HepG2 (cell line): Measurements from ENCODE around the gene SETD1B. TPM values are rescaled to one million over a fixed set of nuclear protein-coding genes. Genes with fewer than 3 reads are reported as not detected.

Experiments used
- BORCS8-MEF2B ChIP-seq: sonication (generic); formaldehyde crosslinking; IDR thresholded peaks from 2 replicates; pipeline ENCODE4 v1.8.0; 2022; ENCODE audit warnings: mild to moderate bottlenecking, missing genetic modification reagents
- GTF3A ChIP-seq: sonication (generic); formaldehyde crosslinking; conservative IDR thresholded peaks from 2 replicates; pipeline ENCODE4 v1.4.0; 2020; ENCODE audit warnings: mild to moderate bottlenecking, missing genetic modification reagents
- IRX3 ChIP-seq: sonication (generic); formaldehyde crosslinking; IDR thresholded peaks from 2 replicates; pipeline ENCODE4 v1.8.1; 2023; ENCODE audit warnings: mild to moderate bottlenecking, low read depth, missing genetic modification reagents, borderline replicate concordance
- NFYB ChIP-seq: sonication (generic); formaldehyde crosslinking; IDR thresholded peaks from 2 replicates; pipeline ENCODE4 v1.4.0; 2020; ENCODE audit warnings: missing genetic modification reagents
- SKIL ChIP-seq: sonication (generic); formaldehyde crosslinking; IDR thresholded peaks from 2 replicates; pipeline ENCODE4 v1.8.0; 2022; ENCODE audit warnings: missing genetic modification reagents, mild to moderate bottlenecking, moderate library complexity, borderline replicate concordance
- TRIM24 ChIP-seq: sonication (generic); formaldehyde crosslinking; IDR thresholded peaks from 2 replicates; pipeline ENCODE4 v1.8.0; 2022; ENCODE audit warnings: mild to moderate bottlenecking, missing genetic modification reagents
- ZHX2 ChIP-seq, 2 experiments: sonication (generic) in 1 of 2; formaldehyde crosslinking in 1 of 2; IDR thresholded peaks; 2 replicates each; pipeline versions ENCODE4 v1.6.1 to v1.9.0; 2014 to 2022; ENCODE audit warnings: antibody characterized with exemption in 1 of 2, borderline replicate concordance in 1 of 2, inconsistent platforms in 1 of 2, low read depth in 1 of 2, missing genetic modification reagents in 1 of 2
- ZMYM4 ChIP-seq: sonication (generic); formaldehyde crosslinking; IDR thresholded peaks from 2 replicates; pipeline ENCODE4 v1.8.1; 2023; ENCODE audit warnings: mild to moderate bottlenecking, missing genetic modification reagents
- ZNF335 ChIP-seq: sonication (generic); formaldehyde crosslinking; IDR thresholded peaks from 2 replicates; pipeline ENCODE4 v1.4.0; 2020; ENCODE audit warnings: missing genetic modification reagents
- ZNF614 ChIP-seq: IDR thresholded peaks from 2 replicates; pipeline ENCODE4 v1.6.1; 2018; ENCODE audit warnings: missing biosample characterization, missing genetic modification reagents, inconsistent platforms, borderline replicate concordance
- ZNF777 ChIP-seq: sonication (generic); formaldehyde crosslinking; IDR thresholded peaks from 2 replicates; pipeline ENCODE4 v1.4.0; 2020; ENCODE audit warnings: missing genetic modification reagents
- polyA plus RNA-seq, 8 experiments: library from polyadenylated mRNA; depleted of rRNA in 3 of 8; stranded (reverse) in 7 of 8; unstranded in 1 of 8; fragments of >200 nt; fragmentation: Illumina TruSeq in 4 of 8; extraction: Trizol in 4 of 8; gene quantifications; 2 replicates each; pipeline versions ENCODE4 v1.2.1 to v1.2.3, GENCODE V29; 2011 to 2016; ENCODE audit warnings: low read depth in 4 of 8, missing spikeins in 1 of 8, mixed read lengths in 1 of 8; ENCODE audit not compliant: insufficient read depth in 1 of 8
- total RNA-seq, 5 experiments: library from RNA; depleted of rRNA; stranded (reverse); fragments of >200 nt; fragmentation: Illumina TruSeq; extraction: Trizol; gene quantifications; 2 replicates each; pipeline ENCODE4 v1.2.3, GENCODE V29; 2016; ENCODE audit warnings: low read depth in 1 of 5
- TF ChIP-seq, protein P1 (sequence below): sonication (generic); formaldehyde crosslinking; IDR thresholded peaks from 2 replicates; pipeline ENCODE4 v1.5.1; 2020; ENCODE audit warnings: mild to moderate bottlenecking, missing genetic modification reagents, borderline replicate concordance

The SETD1B gene
- total and polyA plus RNA-seq, 2 of the 13 experiments (the other 11 are each of a cell fraction or from before 2014, with no cell fraction given): 1.1 to 1.4 TPM

DNA sequence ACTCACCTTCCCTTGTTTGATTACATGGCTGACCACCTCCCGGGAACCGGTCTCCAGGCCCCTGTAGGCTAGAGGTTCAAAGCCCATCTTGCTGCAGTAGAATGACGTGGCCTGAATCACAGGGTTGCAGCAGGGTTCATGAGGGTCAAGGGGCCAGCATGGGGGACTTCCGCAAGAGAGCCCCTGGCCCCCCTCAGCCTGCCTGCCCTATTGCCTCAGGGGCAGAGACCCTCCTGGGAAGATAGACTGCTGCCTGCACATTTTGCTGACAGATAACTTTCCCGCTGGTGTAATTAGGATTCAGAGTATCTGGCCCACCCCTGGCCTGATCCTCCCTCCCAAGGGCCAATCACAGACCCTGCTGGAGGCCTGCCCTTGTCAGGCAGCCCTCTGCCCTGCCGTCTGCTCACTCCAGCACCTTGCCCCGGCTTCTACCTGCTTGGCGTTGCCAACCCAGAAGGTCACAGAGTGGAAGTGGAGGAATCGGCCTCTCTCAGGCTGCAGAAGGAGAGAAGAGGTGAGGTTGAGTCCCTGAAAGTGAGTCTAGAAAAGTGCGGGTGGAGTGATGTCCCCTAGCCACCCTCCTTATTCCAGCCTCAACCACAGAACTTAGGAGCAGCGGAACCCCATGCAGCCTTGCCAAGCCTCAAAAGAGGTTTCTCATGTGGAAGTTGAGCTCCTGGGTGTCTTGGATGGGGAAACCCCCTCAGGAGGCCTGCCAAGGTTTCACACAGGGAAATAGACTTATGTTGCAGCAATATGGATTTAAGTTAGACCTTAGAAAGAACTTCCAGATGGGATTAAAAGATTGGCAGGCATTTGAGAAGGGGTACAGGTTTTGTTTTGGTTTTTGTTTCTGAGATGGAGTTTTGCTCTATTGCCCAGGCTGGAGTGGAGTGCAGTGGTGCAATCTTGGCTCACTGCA is 53.8 kb downstream of the SETD1B start (continued):
- peak; percentile 70; the same call in 1 of the 2 replicates for TF ChIP-seq ZNF335 (CRISPR knock-in tag)
- TF ChIP-seq GTF3A: peak; percentile 76; the same call in 1 of the 2 replicates
- TF ChIP-seq BORCS8-MEF2B: peak; percentile 61; the same call in 1 of the 2 replicates
- TF ChIP-seq ZMYM4 (CRISPR knock-in tag): peak; percentile 72
- peak; percentile 35; the same call in 1 of the 2 replicates for TF ChIP-seq NFYB
- 0 out of 2 replicates have a peak, but pooled peaks have one; percentile 32 for TF ChIP-seq ZHX2 (IDR thresholded peaks at IDR 0.05; ENCODE audit: low read depth)
- TF ChIP-seq ZHX2 (CRISPR knock-in tag; IDR thresholded peaks at IDR 0.05; ENCODE audit: borderline replicate concordance): no peak
- TF ChIP-seq ZNF614: peak; percentile 41; the same call in 1 of the 2 replicates
- no peak; the same call in 1 of the 2 replicates for TF ChIP-seq ZNF777 (CRISPR knock-in tag)
- peak; percentile 72; the same call in 1 of the 2 replicates for TF ChIP-seq SKIL (CRISPR knock-in tag)
- no peak for TF ChIP-seq IRX3
- TF ChIP-seq, protein P1, sequence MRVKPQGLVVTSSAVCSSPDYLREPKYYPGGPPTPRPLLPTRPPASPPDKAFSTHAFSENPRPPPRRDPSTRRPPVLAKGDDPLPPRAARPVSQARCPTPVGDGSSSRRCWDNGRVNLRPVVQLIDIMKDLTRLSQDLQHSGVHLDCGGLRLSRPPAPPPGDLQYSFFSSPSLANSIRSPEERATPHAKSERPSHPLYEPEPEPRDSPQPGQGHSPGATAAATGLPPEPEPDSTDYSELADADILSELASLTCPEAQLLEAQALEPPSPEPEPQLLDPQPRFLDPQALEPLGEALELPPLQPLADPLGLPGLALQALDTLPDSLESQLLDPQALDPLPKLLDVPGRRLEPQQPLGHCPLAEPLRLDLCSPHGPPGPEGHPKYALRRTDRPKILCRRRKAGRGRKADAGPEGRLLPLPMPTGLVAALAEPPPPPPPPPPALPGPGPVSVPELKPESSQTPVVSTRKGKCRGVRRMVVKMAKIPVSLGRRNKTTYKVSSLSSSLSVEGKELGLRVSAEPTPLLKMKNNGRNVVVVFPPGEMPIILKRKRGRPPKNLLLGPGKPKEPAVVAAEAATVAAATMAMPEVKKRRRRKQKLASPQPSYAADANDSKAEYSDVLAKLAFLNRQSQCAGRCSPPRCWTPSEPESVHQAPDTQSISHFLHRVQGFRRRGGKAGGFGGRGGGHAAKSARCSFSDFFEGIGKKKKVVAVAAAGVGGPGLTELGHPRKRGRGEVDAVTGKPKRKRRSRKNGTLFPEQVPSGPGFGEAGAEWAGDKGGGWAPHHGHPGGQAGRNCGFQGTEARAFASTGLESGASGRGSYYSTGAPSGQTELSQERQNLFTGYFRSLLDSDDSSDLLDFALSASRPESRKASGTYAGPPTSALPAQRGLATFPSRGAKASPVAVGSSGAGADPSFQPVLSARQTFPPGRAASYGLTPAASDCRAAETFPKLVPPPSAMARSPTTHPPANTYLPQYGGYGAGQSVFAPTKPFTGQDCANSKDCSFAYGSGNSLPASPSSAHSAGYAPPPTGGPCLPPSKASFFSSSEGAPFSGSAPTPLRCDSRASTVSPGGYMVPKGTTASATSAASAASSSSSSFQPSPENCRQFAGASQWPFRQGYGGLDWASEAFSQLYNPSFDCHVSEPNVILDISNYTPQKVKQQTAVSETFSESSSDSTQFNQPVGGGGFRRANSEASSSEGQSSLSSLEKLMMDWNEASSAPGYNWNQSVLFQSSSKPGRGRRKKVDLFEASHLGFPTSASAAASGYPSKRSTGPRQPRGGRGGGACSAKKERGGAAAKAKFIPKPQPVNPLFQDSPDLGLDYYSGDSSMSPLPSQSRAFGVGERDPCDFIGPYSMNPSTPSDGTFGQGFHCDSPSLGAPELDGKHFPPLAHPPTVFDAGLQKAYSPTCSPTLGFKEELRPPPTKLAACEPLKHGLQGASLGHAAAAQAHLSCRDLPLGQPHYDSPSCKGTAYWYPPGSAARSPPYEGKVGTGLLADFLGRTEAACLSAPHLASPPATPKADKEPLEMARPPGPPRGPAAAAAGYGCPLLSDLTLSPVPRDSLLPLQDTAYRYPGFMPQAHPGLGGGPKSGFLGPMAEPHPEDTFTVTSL: peak; percentile 77; the same call in 1 of the 2 replicates
- TF ChIP-seq TRIM24 (CRISPR knock-in tag): no peak
